GM19467 (cell line): ENCODE data around the gene RHOD.

ENCODE experiments used
- ATAC-seq: cut with Tn5 transposase; IDR thresholded peaks from one replicate; pipeline ENCODE4 v1.9.1; 2021; ENCODE audit warnings: mild to moderate bottlenecking, moderate library complexity; ENCODE audit not compliant: unreplicated experiment

RHOD gene, protein sequence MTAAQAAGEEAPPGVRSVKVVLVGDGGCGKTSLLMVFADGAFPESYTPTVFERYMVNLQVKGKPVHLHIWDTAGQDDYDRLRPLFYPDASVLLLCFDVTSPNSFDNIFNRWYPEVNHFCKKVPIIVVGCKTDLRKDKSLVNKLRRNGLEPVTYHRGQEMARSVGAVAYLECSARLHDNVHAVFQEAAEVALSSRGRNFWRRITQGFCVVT

DNA sequence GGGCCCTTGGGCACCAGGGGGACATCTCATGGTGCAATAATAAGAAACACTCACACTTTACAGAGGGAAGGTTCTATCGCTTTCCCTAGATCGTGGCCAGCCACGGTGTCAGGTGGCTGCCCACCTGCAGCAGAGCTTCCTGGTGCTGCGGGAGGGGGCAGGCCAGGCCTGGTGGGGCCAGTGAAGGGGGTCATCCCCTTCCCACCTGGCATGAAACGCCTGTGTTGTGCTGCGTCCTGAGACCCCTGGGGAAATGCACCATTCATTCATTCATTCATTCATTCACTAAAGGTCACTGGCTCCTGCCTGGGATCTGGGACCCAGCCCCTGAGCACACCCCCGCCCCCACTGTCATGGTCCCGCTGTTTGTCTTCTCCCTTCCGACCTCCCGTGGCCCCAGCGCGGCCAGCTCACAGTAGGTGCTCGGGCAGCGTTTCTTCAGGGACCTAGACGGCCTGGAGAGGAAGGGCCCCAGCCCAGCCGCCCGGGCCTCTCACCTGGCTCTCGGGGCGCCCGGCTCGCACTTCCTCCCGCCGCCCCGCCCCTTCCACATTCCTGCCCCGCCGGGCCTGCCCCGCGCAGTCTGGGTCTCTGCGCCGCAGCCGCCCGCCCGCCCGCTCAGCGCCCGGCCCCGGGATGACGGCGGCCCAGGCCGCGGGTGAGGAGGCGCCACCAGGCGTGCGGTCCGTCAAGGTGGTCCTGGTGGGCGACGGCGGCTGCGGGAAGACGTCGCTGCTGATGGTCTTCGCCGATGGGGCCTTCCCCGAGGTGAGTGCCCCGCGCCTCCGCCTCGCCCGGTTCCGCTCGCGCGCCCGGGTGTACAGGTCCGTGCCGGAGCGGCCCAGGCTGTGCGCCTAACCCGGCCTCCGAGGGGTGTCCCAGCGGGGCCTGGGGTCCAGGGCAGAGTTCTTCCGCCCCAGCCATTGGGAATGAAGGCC, at the start of gene RHOD:
RHOD (plus strand) TSS at position 581 of the 938 bp plus-strand sequence; CDS start at position 637, 56 bp downstream.
- no peak for ATAC-seq

DNA sequence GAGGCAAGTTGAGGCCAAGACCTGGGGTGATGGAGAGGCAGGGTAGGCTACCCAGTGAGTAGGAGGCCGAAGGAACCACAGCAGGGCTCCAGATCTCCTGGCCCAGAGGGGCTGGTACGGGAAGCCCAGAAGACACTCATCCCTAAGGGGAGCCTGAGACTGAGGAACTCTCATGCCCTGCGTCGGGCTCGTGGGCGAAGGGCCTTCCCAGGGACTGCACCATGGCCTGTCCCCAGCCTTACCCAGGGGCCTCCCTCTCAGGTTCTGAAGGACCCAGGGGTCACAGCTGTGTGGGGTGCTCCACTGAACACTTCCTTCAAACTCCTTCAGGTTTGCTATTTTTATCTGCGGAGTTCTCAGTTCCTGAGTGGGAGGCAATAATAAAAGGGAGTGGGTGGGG, 49.5 kb upstream of the RHOD start:
- no peak for ATAC-seq

DNA sequence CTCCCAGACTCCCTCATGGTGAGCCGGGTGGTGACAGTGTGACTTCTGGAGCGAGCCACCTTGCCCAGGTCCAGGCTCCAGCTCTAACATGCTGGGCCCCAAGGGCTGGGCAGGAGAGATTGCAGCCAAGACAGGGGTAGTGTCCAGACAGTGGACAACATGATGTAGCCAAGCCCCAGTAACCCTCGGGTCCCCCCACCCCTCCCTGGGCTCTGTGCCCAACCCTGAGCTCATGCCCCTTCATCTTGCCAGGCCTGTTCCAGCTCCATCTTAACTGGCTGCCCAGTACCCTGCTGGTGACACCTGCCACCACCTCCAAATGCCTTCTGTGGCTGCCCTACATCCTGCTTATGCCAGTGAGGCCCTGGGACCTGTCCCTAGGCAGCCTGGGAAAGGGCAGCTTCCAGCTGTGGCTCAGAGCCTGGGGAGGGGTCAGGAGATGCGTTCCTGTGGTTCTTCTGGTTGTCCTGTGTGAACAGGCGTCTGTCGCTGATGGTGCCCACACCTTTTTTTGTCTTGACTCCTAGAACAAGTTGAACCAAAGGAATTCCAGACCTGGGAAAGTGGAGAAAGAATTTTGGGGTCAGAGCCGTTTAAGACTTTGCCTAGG, 46.2 kb upstream of the RHOD start:
- ATAC-seq, result no peak

DNA sequence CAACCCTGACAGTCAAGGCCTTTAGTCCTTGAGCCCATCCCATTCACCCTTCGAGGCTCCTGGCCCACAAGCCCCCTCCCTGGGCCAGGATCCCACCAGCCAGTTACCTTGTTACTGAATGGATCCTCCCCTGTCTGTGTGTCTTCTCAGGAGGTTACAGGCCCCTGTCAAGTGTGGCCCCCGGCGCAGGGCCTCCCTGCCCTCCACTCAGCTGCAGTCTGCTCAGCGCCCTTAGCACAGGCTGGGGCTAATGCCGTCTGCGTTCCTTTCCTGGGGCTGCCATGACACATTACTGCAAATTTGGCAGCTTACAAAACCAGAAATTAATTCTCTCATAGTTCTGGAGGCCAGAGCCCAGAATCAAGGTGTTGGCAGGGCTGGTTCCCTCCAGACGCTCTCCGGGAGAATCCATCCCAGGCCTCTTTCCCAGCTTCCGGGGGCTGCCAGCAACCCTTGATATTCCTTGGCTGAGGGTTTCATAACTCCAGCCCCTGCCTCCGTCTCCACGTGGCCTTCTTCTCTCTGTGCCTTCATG, 43.1 kb upstream of the RHOD start:
- ATAC-seq, result no peak

DNA sequence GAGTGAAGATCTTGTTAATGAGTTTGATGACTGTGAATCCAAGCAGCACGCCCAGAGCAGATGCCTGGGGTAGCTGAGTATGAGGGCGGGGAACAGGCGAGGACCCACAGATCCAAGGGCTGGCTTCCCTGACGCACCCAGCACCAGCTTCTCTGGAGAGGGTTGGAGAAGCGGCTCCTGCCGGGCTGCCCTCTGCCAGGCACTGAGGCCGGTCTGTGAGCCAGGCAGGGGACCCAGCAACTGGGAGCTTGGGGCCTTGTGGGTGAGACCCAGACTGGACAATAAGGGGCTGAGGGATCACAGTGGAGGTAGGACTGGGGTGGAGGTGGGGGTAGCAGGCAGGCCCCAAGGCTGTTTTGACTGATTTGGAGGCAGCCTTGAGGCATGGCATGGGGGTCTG, 42.3 kb upstream of the RHOD start:
- no peak for ATAC-seq

DNA sequence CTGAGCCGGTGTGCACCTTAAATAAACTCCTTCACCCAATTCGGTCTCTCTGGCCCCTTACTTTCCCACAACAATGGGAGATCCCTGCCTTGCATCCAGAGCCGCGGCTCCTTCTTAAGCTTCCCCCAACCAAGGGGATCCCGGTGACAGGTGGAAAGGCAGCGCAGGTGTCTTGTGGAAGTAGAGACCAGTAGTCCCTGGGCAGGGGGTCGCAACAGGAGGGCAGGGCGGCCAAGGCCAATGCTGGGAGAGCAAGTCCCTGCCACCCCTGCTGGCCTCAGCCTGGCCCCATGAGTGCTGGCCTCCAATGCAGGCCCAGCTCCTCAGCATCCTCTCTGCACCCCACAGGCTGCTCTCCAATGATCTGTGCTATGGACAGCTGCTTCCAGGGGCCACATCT, 41.6 kb upstream of the RHOD start:
- ATAC-seq, result no peak

DNA sequence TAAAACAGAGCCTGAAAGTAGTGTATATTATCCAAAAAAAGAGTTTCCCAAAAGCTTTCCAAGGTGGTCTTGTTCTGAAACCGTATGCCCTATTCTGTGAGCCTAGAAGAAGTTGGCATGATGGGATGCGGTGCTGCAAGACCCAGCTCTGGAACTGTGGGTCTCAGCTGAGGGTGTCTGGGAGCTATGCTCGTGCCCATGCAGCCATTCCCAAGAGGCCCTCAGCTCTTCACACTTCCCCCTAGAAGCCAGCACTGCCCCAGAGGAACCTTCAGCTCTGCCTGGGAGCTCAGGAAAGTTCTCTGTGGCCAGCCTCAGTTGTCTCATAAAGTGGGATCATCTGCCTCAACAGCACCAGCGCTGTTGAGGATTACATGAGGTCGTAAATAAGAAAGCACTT, 40.1 kb upstream of the RHOD start:
- no peak for ATAC-seq

DNA sequence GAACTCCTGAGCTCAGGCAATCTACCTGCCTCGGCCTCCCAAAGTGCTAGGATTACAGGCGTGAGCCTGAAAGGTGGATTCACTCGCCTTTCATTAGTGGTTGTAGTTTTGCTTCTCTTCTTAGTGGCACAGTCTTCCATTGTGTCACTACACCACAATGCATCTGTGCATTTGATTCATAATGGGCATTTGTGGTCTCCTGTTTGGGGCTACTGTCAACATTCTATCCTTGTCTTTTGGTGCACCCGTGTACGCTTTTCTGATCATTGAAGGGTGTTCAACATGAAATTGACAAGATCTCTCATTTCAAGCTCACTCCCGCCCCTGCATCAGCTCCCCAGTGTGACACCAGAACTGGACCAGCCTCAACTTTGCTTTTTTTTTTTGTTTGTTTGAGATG, 35.7 kb upstream of the RHOD start:
- ATAC-seq, result no peak

DNA sequence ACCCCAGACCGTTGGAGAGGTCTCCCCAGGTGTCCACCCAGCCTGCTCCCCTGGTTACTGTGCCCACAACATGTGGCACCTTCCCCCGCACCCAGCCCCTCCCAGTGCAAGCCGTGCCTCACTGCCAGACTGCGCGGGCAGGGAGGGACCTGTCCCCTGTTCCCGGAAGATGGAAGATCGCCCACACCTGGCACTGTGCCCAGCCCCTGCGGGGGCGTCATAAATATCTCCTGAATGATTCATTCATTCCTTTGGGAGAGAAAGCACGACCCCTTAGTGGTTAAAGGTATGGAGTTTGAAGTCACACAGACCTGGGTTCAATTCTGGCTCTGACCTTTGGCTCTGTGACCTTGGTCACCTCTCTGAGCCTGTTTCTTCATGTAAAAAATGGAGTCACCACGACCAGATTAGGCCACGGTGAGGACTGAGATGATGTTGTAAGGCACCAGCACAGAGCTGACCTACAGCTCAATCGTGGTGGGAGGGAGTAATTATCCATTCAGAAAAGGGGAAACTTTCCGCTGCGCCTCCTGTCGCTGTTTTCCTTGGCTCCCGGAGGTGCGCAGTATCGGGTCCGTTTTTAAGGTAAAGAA, 34.2 kb upstream of the RHOD start:
- ATAC-seq, result no peak

DNA sequence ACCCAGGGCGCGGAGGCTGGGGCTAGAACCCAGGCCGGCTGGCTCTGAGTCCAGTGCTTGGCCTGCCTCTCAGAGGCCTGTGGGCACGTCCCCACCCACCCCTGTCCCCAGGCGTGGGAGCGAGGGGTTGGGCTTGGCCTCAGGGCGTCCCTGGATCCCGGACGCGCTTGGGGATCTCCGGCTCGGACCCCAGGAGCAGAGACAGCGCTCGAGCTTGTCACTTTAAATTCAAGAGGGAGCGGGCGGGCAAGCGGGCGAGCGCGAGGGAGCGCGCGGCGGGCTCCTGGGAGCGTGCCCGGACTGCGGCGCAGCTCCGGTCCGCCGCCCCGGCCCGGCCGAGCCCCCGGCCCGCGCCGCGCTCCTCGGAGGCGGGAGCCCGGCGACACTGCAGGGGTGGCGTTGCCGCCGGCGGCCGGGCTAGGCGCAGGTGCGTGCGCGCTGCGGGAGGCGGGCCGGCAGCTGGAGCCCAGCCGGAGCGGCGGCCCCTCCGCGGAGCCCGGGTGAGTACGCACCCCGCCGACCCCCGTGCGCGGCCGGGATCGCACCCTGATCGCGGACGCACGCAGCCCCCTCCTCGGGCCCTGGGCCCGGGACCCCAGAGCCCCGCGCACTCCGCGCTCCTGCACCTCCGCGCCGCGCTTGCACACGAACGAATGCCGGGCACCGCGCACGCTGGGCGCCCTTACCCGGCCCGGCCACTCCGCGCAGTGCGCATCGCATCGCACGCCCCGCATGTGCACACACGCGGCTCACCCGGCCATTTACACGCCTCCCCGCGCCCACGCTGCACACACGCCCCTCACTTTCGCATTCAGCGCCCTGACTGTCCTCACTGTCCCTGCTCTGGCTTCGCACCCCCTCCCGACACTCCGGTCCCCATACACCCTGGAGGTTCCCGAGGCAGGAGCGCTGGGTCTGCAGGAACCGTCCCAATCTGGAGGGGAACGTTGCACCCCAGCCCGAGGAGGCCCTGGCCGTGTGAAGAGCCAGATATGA, 33.4 kb upstream of the RHOD start, which contains the start of gene SYT12:
SYT12 (plus strand) TSS at position 174 of the 996 bp plus-strand sequence. CDS start 7,011 bp downstream, outside the sequence.
- no peak for ATAC-seq

DNA sequence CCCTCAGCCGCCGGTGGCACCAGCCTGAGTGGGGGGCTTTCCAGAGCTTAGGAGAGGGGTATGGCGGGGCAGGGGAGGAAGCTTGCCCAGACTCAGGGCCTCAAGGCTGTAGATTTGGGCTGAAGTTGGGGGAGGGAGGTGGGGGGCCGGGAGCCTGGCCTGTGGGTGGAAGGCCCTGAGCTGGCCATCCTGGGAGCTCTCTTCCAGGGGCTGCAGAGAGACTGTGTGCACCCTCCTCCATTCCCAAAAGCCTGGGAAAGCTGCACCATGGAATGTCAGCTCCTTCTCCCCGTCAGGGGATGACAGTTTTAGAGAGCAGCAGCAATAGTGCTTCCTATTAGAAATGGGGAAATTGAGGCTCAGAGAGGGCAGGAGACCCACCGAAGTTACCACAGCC, 32.7 kb upstream of the RHOD start:
- no peak for ATAC-seq

DNA sequence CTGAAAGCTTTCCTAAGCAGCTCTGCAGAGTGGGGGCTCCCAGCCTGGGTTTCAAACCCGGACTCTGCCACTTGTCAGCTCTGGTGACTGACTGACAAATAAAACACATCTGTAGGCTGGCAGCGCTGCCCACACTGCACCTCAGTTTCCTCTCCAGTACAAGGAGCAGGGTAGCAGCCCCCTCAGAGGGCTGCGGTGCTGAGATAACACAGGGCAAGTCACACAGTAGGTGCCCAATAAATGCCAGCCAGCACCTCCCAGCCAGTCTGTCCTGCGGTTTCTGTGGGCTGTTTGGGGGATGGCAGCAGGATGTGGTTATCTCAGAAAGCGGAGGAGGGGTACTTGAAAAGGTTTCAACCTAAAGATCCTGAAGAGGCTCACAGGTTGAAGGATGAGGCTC, 32.2 kb upstream of the RHOD start:
- ATAC-seq, result no peak

DNA sequence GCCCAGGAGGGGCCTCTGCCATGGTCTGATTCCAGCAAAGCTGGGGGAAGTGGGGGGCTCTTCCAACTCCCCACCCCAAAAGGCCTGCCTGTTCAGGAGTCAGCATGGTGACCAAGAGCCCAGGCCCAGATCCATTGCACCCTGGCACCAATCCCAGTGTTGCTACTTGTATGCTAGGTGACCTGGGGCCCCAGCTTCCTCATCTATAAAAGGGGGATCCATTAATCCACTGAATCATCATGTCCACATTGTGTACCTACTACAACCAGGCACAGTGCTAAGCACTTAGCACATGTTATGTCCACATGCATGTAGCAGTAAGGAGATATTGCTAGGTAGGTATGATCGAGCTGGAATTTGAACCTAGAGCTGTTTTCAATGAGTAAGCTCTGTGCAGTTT, 31.7 kb upstream of the RHOD start:
- ATAC-seq, result no peak

DNA sequence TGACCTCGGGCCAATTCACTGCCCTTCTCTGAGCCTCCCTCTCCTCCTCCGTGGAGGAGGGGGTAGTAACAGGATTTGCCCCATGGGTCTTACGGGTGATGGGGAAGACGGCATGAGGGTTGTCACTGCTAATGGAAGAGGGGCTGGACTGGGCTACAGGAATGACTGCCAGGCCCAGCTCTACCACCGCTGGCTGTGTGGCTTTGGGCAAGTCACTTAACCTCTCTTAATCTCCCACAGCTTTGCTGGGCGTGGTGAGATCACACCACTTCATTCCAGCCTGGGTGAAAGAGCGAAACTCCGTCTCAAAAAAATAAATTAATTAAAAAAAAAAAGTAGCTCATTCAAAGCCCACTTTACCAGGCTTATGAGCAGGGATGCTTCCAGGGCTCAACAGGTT, 30.9 kb upstream of the RHOD start:
- no peak for ATAC-seq

DNA sequence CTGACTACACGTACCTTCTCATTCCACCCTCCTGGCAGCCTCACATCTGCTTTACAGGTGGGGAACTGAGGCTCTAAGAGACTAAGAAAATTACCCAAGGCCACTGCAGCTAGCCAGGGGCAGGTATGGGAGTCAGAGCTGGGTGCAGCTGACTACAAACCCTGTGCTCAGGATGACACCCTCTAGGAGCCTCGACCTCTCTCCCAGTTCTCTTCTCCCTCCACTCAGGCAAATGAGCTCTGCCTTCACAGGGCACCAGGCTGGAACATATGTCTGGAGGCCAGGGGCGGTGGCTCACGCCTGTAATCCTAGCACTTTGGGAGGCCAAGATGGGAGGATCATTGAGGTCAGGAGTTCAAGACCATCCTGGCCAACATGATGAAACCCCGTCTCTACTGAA, 29.7 kb upstream of the RHOD start:
- no peak for ATAC-seq

DNA sequence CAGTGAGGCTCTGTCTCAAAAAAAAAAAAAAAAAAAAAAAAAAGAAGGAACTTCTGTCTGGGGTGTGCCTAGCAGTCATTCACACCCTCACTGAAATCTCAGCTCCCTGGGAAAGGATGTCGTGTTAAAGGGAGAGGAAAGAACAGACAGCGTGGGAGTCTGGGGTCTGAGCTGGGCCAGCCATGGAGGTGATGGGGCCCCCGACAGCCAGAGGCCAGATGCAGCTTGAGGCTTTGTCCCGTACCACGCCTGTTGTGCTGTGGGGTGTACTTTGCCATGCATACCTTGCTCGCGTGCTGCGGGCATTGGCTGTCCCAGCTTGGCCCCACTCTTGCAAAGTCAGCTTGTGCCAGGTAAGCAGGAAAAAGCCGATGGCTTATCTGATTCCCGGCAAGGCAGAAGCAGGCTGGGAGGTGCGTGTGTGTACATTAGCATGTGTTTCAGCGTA, 29.1 kb upstream of the RHOD start:
- no peak for ATAC-seq

DNA sequence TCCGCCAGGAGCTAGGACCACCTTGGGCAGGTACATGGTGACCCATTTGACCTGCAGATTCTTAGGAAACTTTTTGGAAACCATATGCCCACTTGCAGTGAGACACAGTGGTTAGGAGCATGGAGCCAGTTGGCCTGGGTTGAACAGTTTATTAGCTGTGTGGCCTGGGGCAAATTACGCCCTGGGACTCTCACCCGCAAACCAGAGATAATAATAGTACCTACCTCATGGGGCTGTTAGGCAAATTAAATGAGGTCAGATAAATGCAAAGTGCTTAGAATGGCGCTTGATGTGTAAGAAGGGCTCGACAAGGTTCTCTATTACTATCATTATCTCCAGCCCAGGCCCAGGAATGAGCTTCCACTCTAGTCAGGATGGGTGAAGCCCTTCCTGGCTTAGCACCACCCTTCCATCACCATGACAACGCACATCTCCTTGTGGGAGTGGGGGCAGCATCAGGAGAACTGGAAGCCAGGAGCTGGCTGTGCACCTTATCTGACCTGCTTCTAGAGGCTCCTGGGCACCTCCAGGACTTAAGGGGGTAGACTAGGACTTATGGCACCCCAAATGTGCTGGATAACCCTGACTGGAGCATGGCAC, 28.6 kb upstream of the RHOD start:
- no peak for ATAC-seq

DNA sequence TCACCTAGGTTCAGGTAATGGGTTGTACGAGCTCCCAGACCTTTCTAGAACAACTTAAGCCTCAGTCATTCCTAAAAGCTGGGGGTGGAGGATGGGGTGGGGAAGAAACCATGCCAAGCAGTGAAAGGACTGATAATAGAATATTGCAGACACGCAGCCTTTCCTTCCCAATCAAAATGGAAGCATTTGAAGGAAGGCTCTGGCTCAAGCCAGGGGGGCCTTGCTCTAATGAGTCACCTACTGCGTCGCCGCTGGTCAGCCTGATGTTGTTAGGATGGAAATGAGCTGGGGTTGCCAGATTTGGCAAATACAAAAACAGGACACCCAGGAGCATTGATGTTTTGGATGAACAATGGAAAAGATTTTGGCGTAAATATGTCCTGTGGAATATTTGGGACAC, 27.5 kb upstream of the RHOD start:
- ATAC-seq, result no peak

DNA sequence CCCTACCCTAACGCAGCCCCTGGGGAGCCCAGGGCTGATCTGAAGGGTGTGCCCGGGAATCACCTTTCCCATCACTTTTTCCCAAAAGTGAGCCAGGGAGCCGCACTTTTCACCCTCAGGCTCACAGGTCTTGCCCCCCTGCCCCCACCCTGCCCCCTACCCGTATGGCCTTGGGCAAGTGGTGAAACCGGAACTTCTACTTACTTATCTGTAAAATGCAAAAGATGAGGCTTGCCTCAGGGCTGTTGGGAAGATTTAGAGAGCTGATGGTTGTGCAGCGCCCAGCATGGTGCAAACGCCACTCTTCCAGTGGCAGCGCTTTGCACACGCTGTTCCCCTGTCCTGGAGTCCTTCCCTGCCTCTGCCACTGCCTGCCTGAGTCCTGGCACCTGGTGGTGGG, 25.7 kb upstream of the RHOD start:
- no peak for ATAC-seq
